HepG2 (cell line): ENCODE measurements around the gene ADIPOR2. TPM values are rescaled to one million over a fixed set of nuclear protein-coding genes. Genes with fewer than 3 reads are reported as not detected.

Experiments
- ARNT ChIP-seq: fragments of 450-650 bp; IDR thresholded peaks from 2 replicates; pipeline ENCODE4 v1.6.1; 2017
- BRCA1 ChIP-seq: sonication (generic); formaldehyde crosslinking; IDR thresholded peaks from 2 replicates; pipeline ENCODE4 v1.4.0; 2020; ENCODE audit warnings: missing genetic modification reagents
- GPN1 ChIP-seq: sonication (generic); formaldehyde crosslinking; IDR thresholded peaks from 2 replicates; pipeline ENCODE4 v1.5.1; 2020; ENCODE audit warnings: missing genetic modification reagents, borderline replicate concordance
- IKZF1 ChIP-seq: fragments of 450-650 bp; IDR thresholded peaks from 2 replicates; pipeline ENCODE4 v1.7.1; 2016
- KDM3A ChIP-seq: IDR thresholded peaks from 2 replicates; pipeline ENCODE4 v1.6.1; 2018; ENCODE audit warnings: low read depth, missing compliant biosample characterization
- MBD4 ChIP-seq: IDR thresholded peaks from 2 replicates; pipeline ENCODE4 v1.6.1; 2012; ENCODE audit warnings: low read length, inconsistent platforms, borderline replicate concordance
- SRF ChIP-seq: IDR thresholded peaks from 2 replicates; pipeline ENCODE4 v1.6.1; 2011; ENCODE audit warnings: mild to moderate bottlenecking, low read depth, low read length, moderate library complexity
- TGIF2 ChIP-seq: IDR thresholded peaks from 2 replicates; pipeline ENCODE4 v1.6.1; 2016; ENCODE audit warnings: control low read depth, missing compliant biosample characterization
- THAP11 ChIP-seq: IDR thresholded peaks from 2 replicates; pipeline ENCODE4 v1.6.1; 2016; ENCODE audit warnings: missing biosample characterization, missing genetic modification reagents
- TRIM24 ChIP-seq: sonication (generic); formaldehyde crosslinking; IDR thresholded peaks from 2 replicates; pipeline ENCODE4 v1.8.0; 2022; ENCODE audit warnings: mild to moderate bottlenecking, missing genetic modification reagents
- YY1 ChIP-seq: IDR thresholded peaks from 2 replicates; pipeline ENCODE4 v1.6.1; 2011; ENCODE audit warnings: low read length, low read depth, moderate library complexity, mild to moderate bottlenecking; ENCODE audit not compliant: insufficient read depth, insufficient replicate concordance
- ZBED4 ChIP-seq: sonication (generic); formaldehyde crosslinking; IDR thresholded peaks from 2 replicates; pipeline ENCODE4 v1.4.0; 2020; ENCODE audit warnings: missing genetic modification reagents, borderline replicate concordance
- ZNF484 ChIP-seq: sonication (generic); formaldehyde crosslinking; IDR thresholded peaks from 2 replicates; pipeline ENCODE4 v1.5.1; 2020; ENCODE audit warnings: mild to moderate bottlenecking, low read depth, missing genetic modification reagents, borderline replicate concordance
- ZNF781 ChIP-seq: sonication (generic); formaldehyde crosslinking; IDR thresholded peaks from 2 replicates; pipeline ENCODE4 v1.5.1; 2020; ENCODE audit warnings: borderline replicate concordance, mild to moderate bottlenecking, missing genetic modification reagents; ENCODE audit errors: not compliant biosample characterization
- polyA plus RNA-seq, 8 experiments: library from polyadenylated mRNA; depleted of rRNA in 3 of 8; stranded (reverse) in 7 of 8; unstranded in 1 of 8; fragments of >200 nt; fragmentation: Illumina TruSeq in 4 of 8; extraction: Trizol in 4 of 8; gene quantifications; 2 replicates each; pipeline versions ENCODE4 v1.2.1 to v1.2.3, GENCODE V29; 2011 to 2016; ENCODE audit warnings: low read depth in 4 of 8, missing spikeins in 1 of 8, mixed read lengths in 1 of 8; ENCODE audit not compliant: insufficient read depth in 1 of 8
- total RNA-seq, 5 experiments: library from RNA; depleted of rRNA; stranded (reverse); fragments of >200 nt; fragmentation: Illumina TruSeq; extraction: Trizol; gene quantifications; 2 replicates each; pipeline ENCODE4 v1.2.3, GENCODE V29; 2016; ENCODE audit warnings: low read depth in 1 of 5
- TF ChIP-seq, protein P1 (sequence below), 2 experiments: fragments of 450-650 bp in 1 of 2; sonication (generic) in 1 of 2; formaldehyde crosslinking in 1 of 2; IDR thresholded peaks; 2 replicates each; pipeline versions ENCODE4 v1.6.1 to v1.8.0; 2016 to 2022; ENCODE audit warnings: antibody characterized with exemption in 1 of 2, mild to moderate bottlenecking in 1 of 2, missing genetic modification reagents in 1 of 2

The ADIPOR2 gene
- total and polyA plus RNA-seq, 2 of the 13 experiments (the other 11 are each of a cell fraction or from before 2014, with no cell fraction given), result 35.2 to 52.2 TPM

DNA sequence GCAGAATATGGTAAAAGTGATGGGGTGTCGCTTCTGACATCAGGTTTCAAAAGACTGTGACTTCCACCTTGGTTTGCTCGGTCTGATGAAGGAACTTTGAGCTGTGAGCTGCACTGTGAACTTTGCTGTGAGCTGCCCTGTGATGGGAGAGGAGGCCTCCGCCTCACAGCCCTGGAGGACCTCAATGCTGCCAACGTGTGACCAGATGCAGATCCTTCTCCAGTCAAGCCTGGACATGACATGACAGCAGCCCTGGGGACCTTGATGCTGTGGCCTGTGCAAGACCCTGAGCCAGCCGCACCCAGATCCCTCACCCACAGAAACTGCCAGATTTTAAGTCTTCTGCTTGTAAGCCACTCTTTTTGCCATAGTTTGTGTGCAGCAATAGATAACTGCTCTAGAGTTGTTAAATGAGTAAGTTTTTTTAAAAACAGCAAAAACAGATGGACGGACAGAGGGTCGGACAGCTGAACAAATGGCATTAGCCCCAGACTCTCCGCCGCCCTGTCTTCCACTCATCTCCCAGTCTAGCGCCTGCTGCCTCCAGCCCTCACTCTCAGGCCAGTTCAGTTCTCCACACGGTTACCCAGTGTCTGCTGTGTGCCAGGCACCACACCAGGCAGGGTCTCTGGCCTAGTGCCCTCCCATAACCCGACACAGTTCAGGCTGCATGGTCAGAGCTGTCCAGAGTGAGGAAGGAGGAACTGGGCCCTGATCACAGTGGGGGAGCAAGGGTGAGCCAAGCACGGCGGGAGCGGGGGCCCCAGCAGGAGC lies 116.4 kb downstream of the ADIPOR2 start (continued):
- TF ChIP-seq, protein P1, sequence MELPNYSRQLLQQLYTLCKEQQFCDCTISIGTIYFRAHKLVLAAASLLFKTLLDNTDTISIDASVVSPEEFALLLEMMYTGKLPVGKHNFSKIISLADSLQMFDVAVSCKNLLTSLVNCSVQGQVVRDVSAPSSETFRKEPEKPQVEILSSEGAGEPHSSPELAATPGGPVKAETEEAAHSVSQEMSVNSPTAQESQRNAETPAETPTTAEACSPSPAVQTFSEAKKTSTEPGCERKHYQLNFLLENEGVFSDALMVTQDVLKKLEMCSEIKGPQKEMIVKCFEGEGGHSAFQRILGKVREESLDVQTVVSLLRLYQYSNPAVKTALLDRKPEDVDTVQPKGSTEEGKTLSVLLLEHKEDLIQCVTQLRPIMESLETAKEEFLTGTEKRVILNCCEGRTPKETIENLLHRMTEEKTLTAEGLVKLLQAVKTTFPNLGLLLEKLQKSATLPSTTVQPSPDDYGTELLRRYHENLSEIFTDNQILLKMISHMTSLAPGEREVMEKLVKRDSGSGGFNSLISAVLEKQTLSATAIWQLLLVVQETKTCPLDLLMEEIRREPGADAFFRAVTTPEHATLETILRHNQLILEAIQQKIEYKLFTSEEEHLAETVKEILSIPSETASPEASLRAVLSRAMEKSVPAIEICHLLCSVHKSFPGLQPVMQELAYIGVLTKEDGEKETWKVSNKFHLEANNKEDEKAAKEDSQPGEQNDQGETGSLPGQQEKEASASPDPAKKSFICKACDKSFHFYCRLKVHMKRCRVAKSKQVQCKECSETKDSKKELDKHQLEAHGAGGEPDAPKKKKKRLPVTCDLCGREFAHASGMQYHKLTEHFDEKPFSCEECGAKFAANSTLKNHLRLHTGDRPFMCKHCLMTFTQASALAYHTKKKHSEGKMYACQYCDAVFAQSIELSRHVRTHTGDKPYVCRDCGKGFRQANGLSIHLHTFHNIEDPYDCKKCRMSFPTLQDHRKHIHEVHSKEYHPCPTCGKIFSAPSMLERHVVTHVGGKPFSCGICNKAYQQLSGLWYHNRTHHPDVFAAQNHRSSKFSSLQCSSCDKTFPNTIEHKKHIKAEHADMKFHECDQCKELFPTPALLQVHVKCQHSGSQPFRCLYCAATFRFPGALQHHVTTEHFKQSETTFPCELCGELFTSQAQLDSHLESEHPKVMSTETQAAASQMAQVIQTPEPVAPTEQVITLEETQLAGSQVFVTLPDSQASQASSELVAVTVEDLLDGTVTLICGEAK (IDR thresholded peaks at IDR 0.05), result no peak
- TF ChIP-seq, protein P1 (CRISPR knock-in tag; IDR thresholded peaks at IDR 0.05), result no peak
- TF ChIP-seq SRF (no peak), ZNF484 (CRISPR knock-in tag) (no peak), ARNT (no peak), ZBED4 (CRISPR knock-in tag) (no peak), KDM3A (CRISPR knock-in tag) (no peak), ZNF781 (CRISPR knock-in tag) (no peak), THAP11 (CRISPR knock-in tag) (peak; percentile 51), MBD4 (no peak), TRIM24 (no peak), GPN1 (CRISPR knock-in tag) (no peak), BRCA1 (CRISPR knock-in tag) (no peak), IKZF1 (no peak), TGIF2 (CRISPR knock-in tag) (no peak), YY1 (no peak)
